Lung (tissue), 12 donors: ENCODE measurements around the gene PIK3AP1. TPM values are rescaled to one million over a fixed set of nuclear protein-coding genes. Genes with fewer than 3 reads are reported as not detected.

Experiments
- ATAC-seq: fragments of 200-7000 bp; cut with Tn5 transposase; one replicate; pipeline ENCODE4 v1.9.1; 2020; ENCODE audit warnings: moderate number of reproducible peaks; ENCODE audit not compliant: insufficient read depth, low FRiP score
- DNase-seq, 3 donors: peaks; one replicate each; pipeline ENCODE4 v3.0.0-alpha.2; 2013 to 2017
- H3K27ac ChIP-seq, 2 donors: one replicate each; pipeline ENCODE4 v1.5.1; 2013; ENCODE audit warnings: mild to moderate bottlenecking in 2 of 2, moderate library complexity in 2 of 2, control low read depth in 1 of 2, inconsistent platforms in 1 of 2, low read depth in 1 of 2, low read length in 1 of 2
- H3K27me3 ChIP-seq, 3 donors: one replicate each; pipeline ENCODE4 v1.5.1; 2013; ENCODE audit warnings: low read length in 2 of 3; ENCODE audit not compliant: control insufficient read depth in 3 of 3, insufficient read depth in 3 of 3
- H3K36me3 ChIP-seq, 4 donors: one replicate each; pipeline ENCODE4 v1.5.1; 2013; ENCODE audit warnings: low read length in 4 of 4, mild to moderate bottlenecking in 1 of 4, moderate library complexity in 1 of 4; ENCODE audit not compliant: control insufficient read depth in 4 of 4, insufficient read depth in 4 of 4
- H3K4me1 ChIP-seq, 5 donors: one replicate each; pipeline ENCODE4 v1.5.1; 2013; ENCODE audit warnings: low read length in 5 of 5, mild to moderate bottlenecking in 2 of 5, moderate library complexity in 1 of 5; ENCODE audit not compliant: control insufficient read depth in 5 of 5, insufficient read depth in 5 of 5
- H3K4me3 ChIP-seq: one replicate; pipeline ENCODE4 v1.5.1; 2013; ENCODE audit warnings: mild to moderate bottlenecking, control low read depth, moderate library complexity
- H3K9ac ChIP-seq, 2 donors: one replicate each; pipeline ENCODE4 v1.5.1; 2013; ENCODE audit warnings: low read length in 2 of 2, control low read depth in 1 of 2; ENCODE audit not compliant: insufficient read depth in 1 of 2
- H3K9me3 ChIP-seq, 4 donors: one replicate each; pipeline ENCODE4 v1.5.1; 2013; ENCODE audit warnings: low read length in 3 of 4, mild to moderate bottlenecking in 1 of 4, moderate library complexity in 1 of 4; ENCODE audit not compliant: control insufficient read depth in 4 of 4, insufficient read depth in 3 of 4
- CTCF ChIP-seq: IDR thresholded peaks from 2 replicates; pipeline ENCODE4 v1.5.1; 2012; ENCODE audit warnings: mild to moderate bottlenecking; ENCODE audit errors: control extremely low read depth, extremely low read depth
- WGBS, 2 donors: extraction: QIAGEN DNeasy Blood & Tissue Kit; methylation state at CpG; one replicate each; pipeline ENCODE4 v1.1.7; 2013; 5-methylcytosine and 5-hydroxymethylcytosine counted together
- polyA plus RNA-seq, 2 donors: library from polyadenylated mRNA; stranded (reverse); fragments of 200-250 nt; gene quantifications; one replicate each; pipeline ENCODE4 v1.2.1, GENCODE V29; 2013
- total RNA-seq, 2 donors: library from RNA; depleted of rRNA in 1 of 2; stranded (reverse); fragments of >200 nt in 1 of 2; gene quantifications; one replicate each; pipeline ENCODE4 v1.2.1, GENCODE V29; 2014 to 2021
- donor health status: control.
- donor health status: control.
- donor health status: Bipolar disorder and iron deficiency.
- donor health status: healthy.
- donor health status: DM: yes; HTN: yes; CAD: no.

Gene PIK3AP1
- total and polyA plus RNA-seq, 4 donors, result 7.3 to 120 (median 30.4) TPM

GRCh38 chr10:96705134-96705533 is 15.2 kb downstream of the PIK3AP1 start:
- 18 to 54% methylated on average over 1 of the region's 1 CpG for WGBS, 2 donors
- H3K27ac ChIP-seq, result no peak overlapping the region

GRCh38 chr10:96704563-96704962 is 15.8 kb downstream of the PIK3AP1 start:
- Histone ChIP-seq H3K27ac (no peak overlapping the region), H3K4me3 (no peak overlapping the region), H3K4me1 (no peaks in the 10 kb centered on the region), H3K27me3 (no peaks in the 10 kb centered on the region), H3K36me3 (no peaks in the 10 kb centered on the region), H3K9me3 (no peaks in the 10 kb centered on the region), H3K9ac (no peak overlapping the region)
- whole genome bisulfite sequencing, 2 donors, result 92 to 95% methylated on average over 4 of the region's 4 CpGs
- no peak for TF ChIP-seq CTCF
- DNase-seq (no peak), ATAC-seq (no peak)

More at GRCh38 chr10:96705134-96705533, 15.2 kb downstream of the PIK3AP1 start:
- Histone ChIP-seq H3K4me1 (no peaks in the 10 kb centered on the region), H3K9ac (no peak overlapping the region), H3K9me3 (no peaks in the 10 kb centered on the region), H3K4me3 (no peak overlapping the region), H3K36me3 (no peaks in the 10 kb centered on the region), H3K27me3 (no peaks in the 10 kb centered on the region)
- no peak for ATAC-seq
- no peak for TF ChIP-seq CTCF
- no peak for DNase-seq

DNA sequence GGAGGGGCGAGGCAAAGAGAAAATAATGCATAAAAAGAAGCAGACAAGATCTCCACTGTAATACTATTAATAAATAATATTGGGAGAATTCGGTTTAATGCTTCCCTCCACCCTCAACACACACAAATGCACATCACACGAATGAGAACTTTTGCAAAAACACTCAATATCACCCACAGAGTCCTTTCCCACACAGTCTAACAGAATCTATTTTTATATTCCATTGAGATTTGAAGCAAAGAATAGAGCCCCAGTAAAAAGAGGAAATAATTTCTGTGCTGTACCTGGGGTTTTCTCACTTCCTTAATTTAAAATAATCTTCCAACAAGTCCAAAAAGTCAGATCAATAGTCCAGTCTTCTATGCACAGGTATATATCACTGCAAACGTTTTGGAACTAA is 17.0 kb downstream of the PIK3AP1 start:
- Histone ChIP-seq H3K9ac (no peak overlapping the region), H3K4me3 (no peak overlapping the region), H3K27me3 (no peaks in the 10 kb centered on the region), H3K9me3 (no peaks in the 10 kb centered on the region), H3K4me1 (no peaks in the 10 kb centered on the region), H3K36me3 (no peaks in the 10 kb centered on the region), H3K27ac (no peak overlapping the region)
- 35 to 57% methylated on average over 4 of the region's 4 CpGs for WGBS, 2 donors
- DNase-seq, result no peak
- TF ChIP-seq CTCF, result no peak
- ATAC-seq, result no peak

DNA sequence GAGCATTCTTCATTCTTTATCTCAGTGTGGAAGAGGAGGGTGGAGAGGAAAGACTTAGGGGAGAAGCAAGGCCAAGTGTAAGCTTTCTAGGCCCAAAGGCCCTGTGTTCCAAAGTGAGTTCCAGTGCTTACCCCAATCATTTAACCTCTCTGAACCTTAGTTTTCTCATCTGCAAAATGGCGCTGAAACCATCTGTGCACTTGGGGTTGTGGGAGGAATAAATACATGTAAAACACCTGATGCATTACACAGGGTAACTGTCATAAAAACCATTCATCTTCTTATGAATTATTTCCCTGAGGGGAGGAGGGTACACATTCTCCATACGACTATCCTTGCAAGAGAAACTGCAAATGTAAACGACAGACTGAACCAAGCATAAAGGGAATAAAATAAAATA is 19.0 kb downstream of the PIK3AP1 start:
- Histone ChIP-seq H3K4me3 (no peak overlapping the region), H3K36me3 (no peaks in the 10 kb centered on the region), H3K27me3 (no peaks in the 10 kb centered on the region), H3K9ac (no peak overlapping the region), H3K4me1 (no peaks in the 10 kb centered on the region), H3K27ac (no peak overlapping the region), H3K9me3 (no peaks in the 10 kb centered on the region)
- no peak for DNase-seq
- no peak for TF ChIP-seq CTCF
- no peak for ATAC-seq
- WGBS, 2 donors, result 75 to 88% methylated on average over 3 of the region's 3 CpGs
